Neutrophil (primary cell): ENCODE measurements around the gene NAA50.

Experiments used
- H3K27ac ChIP-seq: fragments of 200-600 bp; sonication (generic); 2 replicates; pipeline ENCODE4 v1.5.1; 2016; ENCODE audit warnings: mild to moderate bottlenecking, moderate library complexity
- H3K27me3 ChIP-seq: fragments of 200-600 bp; sonication (generic); 2 replicates; pipeline ENCODE4 v1.6.0; 2016; ENCODE audit warnings: mild to moderate bottlenecking
- H3K36me3 ChIP-seq: fragments of 200-600 bp; sonication (generic); 2 replicates; pipeline ENCODE4 v1.5.1; 2017
- H3K4me1 ChIP-seq, 2 experiments: fragments of 200-600 bp in 1 of 2; sonication (generic) in 1 of 2; 1 replicate in 1 of 2; 2 replicates in 1 of 2; pipeline versions ENCODE4 v1.5.1 to v1.6.1; 2013 to 2016; ENCODE audit warnings: low read depth in 1 of 2, low read length in 1 of 2, mild to moderate bottlenecking in 1 of 2, moderate library complexity in 1 of 2; ENCODE audit not compliant: control insufficient read depth in 1 of 2, insufficient read depth in 1 of 2
- H3K4me3 ChIP-seq, 2 experiments: fragments of 200-600 bp in 1 of 2; sonication (generic) in 1 of 2; 1 replicate in 1 of 2; 2 replicates in 1 of 2; pipeline ENCODE4 v1.5.1; 2013 to 2016; ENCODE audit warnings: low read depth in 1 of 2, low read length in 1 of 2, mild to moderate bottlenecking in 1 of 2, moderate library complexity in 1 of 2
- H3K9me3 ChIP-seq: fragments of 200-600 bp; sonication (generic); 2 replicates; pipeline ENCODE4 v1.5.1; 2016
- TF ChIP-seq, protein P1 (sequence below): fragments of 200-600 bp; sonication (generic); IDR thresholded peaks from 2 replicates; pipeline ENCODE4 v1.5.1; 2016; ENCODE audit warnings: antibody characterized with exemption

NAA50 gene

GRCh38 chr3:113741086-113741485, 5.0 kb downstream of the NAA50 start:
- Histone ChIP-seq H3K27ac (no peak overlapping the region), H3K27me3 (no peaks in the 10 kb centered on the region), H3K4me1 (peaks cover 26 to 32% of the 10 kb centered on the region in 2 experiments), H3K9me3 (no peaks in the 10 kb centered on the region), H3K4me3 (no peak overlapping the region), H3K36me3 (no peaks in the 10 kb centered on the region)
- TF ChIP-seq, protein P1, sequence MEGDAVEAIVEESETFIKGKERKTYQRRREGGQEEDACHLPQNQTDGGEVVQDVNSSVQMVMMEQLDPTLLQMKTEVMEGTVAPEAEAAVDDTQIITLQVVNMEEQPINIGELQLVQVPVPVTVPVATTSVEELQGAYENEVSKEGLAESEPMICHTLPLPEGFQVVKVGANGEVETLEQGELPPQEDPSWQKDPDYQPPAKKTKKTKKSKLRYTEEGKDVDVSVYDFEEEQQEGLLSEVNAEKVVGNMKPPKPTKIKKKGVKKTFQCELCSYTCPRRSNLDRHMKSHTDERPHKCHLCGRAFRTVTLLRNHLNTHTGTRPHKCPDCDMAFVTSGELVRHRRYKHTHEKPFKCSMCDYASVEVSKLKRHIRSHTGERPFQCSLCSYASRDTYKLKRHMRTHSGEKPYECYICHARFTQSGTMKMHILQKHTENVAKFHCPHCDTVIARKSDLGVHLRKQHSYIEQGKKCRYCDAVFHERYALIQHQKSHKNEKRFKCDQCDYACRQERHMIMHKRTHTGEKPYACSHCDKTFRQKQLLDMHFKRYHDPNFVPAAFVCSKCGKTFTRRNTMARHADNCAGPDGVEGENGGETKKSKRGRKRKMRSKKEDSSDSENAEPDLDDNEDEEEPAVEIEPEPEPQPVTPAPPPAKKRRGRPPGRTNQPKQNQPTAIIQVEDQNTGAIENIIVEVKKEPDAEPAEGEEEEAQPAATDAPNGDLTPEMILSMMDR = no peak

- Histone ChIP-seq H3K27me3 (no peaks in the 10 kb centered on the region), H3K36me3 (no peaks in the 10 kb centered on the region), H3K4me1 (peaks cover 6 to 11% of the 10 kb centered on the region in 2 experiments), H3K9me3 (no peaks in the 10 kb centered on the region), H3K4me3 (no peak overlapping the region), H3K27ac (peak overlapping the region; percentile 9)
- TF ChIP-seq, protein P1 = peak; percentile 77
Measured at GRCh38 chr3:113736548-113737089, 9.4 kb downstream of the NAA50 start.

DNA sequence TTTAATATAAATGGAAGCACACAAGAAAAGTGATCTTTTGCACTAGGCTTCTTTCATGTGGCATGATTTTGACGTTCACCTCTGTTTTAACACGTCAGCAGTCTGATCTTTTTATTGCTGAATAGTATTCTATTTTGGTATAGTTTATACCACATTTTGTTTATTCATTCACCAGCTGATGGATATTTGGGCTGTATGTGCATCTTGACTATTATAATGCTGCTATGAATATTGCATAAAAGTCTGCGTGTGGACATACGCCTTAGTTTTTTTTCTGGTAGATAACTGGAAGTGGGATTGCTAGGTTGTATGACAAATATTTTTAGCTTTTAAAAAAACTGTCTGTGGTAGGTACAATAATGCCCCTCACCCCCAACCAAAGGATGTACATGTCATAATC, 14.4 kb downstream of the NAA50 start:
- Histone ChIP-seq H3K27ac (no peak overlapping the region), H3K9me3 (no peaks in the 10 kb centered on the region), H3K4me3 (no peak overlapping the region), H3K4me1 (peaks cover 0 to 5% of the 10 kb centered on the region in 2 experiments), H3K27me3 (no peaks in the 10 kb centered on the region), H3K36me3 (peaks cover 11% of the 10 kb centered on the region)
- TF ChIP-seq, protein P1 = no peak

DNA sequence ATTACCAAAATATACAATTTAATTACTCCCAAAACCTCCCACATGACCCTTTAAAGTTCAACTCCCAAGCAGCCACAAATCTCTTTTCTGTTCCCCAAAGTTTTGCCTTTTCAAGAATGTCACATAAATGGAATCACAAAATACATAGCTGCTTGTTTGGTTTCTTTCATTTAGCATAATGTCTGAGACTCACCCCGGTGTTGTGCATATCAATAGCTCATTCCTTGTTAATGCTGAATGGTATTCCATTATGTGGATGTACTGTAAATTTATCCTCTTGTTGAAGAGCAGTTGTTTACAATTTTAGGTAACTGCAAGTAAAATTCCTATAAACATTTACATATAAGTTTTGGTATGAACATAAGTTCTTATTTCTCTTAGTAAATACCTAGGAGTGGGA, 15.5 kb downstream of the NAA50 start:
- H3K9me3 ChIP-seq = no peaks in the 10 kb centered on the region
- H3K4me1 ChIP-seq = no peaks in the 10 kb centered on the region
- no peak overlapping the region for H3K4me3 ChIP-seq
- H3K27me3 ChIP-seq = no peaks in the 10 kb centered on the region
- TF ChIP-seq, protein P1 = no peak
- H3K36me3 ChIP-seq = peaks cover 11% of the 10 kb centered on the region
- no peak overlapping the region for H3K27ac ChIP-seq

DNA sequence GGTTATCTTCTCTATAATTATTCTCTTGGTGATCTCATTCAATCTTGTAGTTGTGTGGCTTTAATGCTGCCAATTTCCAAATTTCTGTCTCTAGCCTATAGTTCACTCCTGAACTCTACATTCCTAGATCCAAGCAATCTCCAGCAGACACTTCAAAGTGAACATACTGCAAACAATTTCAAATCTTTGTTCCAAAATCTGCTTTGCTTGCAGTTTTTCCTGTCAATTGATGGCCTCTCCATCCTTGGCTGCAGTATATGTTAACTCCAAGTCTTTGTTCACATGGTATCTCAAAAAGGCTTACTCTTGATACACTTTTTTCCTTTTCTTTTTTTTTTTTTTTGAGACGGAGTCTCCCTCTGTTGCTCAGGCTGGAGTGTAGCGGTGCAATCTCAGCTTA, 17.4 kb downstream of the NAA50 start:
- Histone ChIP-seq H3K4me1 (no peaks in the 10 kb centered on the region), H3K4me3 (no peak overlapping the region), H3K27ac (no peak overlapping the region), H3K9me3 (no peaks in the 10 kb centered on the region), H3K27me3 (no peaks in the 10 kb centered on the region), H3K36me3 (peaks cover 11% of the 10 kb centered on the region)
- TF ChIP-seq, protein P1 = no peak

DNA sequence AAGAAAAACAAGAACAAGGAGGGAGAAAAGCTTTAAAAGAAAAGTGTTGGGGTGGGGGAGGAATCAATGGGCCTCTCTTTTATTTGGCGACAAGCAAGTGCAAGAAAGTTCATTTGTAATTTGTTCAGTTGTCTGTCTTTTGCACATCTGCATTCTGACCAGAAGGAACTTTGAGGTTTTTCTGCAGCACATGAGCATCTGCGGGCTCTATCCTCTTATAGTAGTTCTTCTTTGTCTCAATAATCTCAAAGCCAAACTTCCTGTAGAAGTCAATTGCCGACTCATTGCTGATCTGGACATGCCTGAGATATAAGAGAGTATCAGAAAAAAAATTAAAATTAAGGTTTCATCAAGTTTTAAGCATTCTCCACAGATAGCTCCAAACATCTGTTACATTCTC, 24.4 kb downstream of the NAA50 start:
- H3K27ac ChIP-seq = no peak overlapping the region
- TF ChIP-seq, protein P1 = no peak

More for the DNA sequence above, 24.4 kb downstream of the NAA50 start:
- no peaks in the 10 kb centered on the region for H3K4me1 ChIP-seq
- H3K27me3 ChIP-seq = no peaks in the 10 kb centered on the region
- peaks cover 54% of the 10 kb centered on the region for H3K36me3 ChIP-seq
- H3K9me3 ChIP-seq = no peaks in the 10 kb centered on the region
- H3K4me3 ChIP-seq = no peak overlapping the region
